ENCODE measurements around the gene SERPINE3. TPM values are rescaled to one million over a fixed set of nuclear protein-coding genes. Genes with fewer than 3 reads are reported as not detected.

The SERPINE3 gene
- total RNA-seq, 4 donors from 2014 or later, result not detected

DNA sequence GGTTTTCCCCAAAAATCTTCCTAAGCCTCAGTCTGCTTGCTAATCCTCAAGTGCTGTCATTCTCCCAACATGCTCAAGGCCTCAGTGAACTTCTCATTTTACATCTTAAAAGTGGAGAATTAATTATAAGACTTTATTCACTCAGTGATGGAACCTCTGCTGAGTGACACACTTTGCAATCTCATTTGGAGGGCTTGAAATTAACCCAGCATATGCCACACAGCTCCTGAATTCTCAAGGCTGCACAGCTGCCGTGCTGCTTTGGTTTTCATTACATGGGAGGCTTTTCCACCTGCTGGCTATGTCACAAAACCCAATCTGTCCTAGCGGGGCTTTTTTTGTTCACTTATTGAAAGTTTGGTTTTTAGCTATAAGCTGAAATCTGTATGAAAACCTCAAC lies 28.3 kb upstream of the SERPINE3 start:
- Histone ChIP-seq H3K36me3 (no peaks in the 10 kb centered on the region), H3K4me1 (peaks cover 0 to 5% (median 0%) of the 10 kb centered on the region in 4 donors), H3K9me3 (no peaks in the 10 kb centered on the region), H3K4me3 (no peak overlapping the region), H3K27me3 (no peaks in the 10 kb centered on the region), H3K27ac (replicated peaks in 1 of 4) (no peak overlapping the region)
- WGBS, result 92% methylated on average over 2 of the region's 2 CpGs
- intact Hi-C loops (cut with DNase I), result no loop called here
- no peak for DNase-seq (ENCODE audit: extremely low spot score)
- TF ChIP-seq POLR2A (IDR thresholded peaks at IDR 0.05; ENCODE audit: low read depth), result no peak
- TF ChIP-seq, protein P1, sequence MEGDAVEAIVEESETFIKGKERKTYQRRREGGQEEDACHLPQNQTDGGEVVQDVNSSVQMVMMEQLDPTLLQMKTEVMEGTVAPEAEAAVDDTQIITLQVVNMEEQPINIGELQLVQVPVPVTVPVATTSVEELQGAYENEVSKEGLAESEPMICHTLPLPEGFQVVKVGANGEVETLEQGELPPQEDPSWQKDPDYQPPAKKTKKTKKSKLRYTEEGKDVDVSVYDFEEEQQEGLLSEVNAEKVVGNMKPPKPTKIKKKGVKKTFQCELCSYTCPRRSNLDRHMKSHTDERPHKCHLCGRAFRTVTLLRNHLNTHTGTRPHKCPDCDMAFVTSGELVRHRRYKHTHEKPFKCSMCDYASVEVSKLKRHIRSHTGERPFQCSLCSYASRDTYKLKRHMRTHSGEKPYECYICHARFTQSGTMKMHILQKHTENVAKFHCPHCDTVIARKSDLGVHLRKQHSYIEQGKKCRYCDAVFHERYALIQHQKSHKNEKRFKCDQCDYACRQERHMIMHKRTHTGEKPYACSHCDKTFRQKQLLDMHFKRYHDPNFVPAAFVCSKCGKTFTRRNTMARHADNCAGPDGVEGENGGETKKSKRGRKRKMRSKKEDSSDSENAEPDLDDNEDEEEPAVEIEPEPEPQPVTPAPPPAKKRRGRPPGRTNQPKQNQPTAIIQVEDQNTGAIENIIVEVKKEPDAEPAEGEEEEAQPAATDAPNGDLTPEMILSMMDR (IDR thresholded peaks at IDR 0.05), result no peak
- TF ChIP-seq EP300 (IDR thresholded peaks at IDR 0.05), result no peak
- no peak for TF ChIP-seq POLR2AphosphoS5 (IDR thresholded peaks at IDR 0.05)

DNA sequence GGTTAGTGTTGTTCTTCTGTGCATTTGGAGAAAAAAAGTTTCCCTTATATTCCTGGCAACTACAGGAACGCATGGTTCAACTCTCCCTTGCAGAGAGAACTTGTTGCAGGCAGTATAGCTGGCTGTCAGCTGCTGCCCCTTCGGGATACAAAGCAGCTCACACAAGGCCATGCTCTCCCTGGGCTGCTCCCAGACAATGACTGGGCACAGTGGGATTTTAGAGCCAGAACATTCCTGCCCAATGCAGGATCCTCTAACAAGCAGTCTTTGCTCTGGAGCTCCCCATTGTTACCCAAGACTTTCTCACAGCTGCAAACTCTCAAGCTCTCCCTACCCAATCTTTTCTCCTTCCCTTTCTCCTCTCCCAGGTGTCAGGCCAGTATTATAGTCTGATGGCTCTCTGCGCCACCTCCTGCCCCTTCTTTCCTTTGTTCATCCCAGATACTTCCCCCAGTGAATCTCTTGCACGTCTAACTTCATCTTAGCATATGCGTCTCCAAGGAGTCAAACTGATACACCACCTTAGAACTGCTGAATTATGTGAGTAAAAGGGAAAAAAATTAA lies 27.5 kb upstream of the SERPINE3 start:
- DNase-seq (ENCODE audit: extremely low spot score), result no peak
- H3K4me3 ChIP-seq, result no peak overlapping the region
- H3K4me1 ChIP-seq, result peaks cover 0 to 5% (median 0%) of the 10 kb centered on the region in 4 donors
- no peaks in the 10 kb centered on the region for H3K27me3 ChIP-seq
- no peak overlapping the region for H3K27ac ChIP-seq (replicated peaks in 1 of 4)
- no peaks in the 10 kb centered on the region for H3K9me3 ChIP-seq
- TF ChIP-seq, protein P1 (IDR thresholded peaks at IDR 0.05), result no peak
- no peak for TF ChIP-seq POLR2A (IDR thresholded peaks at IDR 0.05; ENCODE audit: low read depth)
- TF ChIP-seq EP300 (IDR thresholded peaks at IDR 0.05), result no peak
- TF ChIP-seq POLR2AphosphoS5 (IDR thresholded peaks at IDR 0.05), result no peak
- intact Hi-C loops (cut with DNase I), result no loop called here
- no peaks in the 10 kb centered on the region for H3K36me3 ChIP-seq
- 95% methylated on average over 5 of the region's 5 CpGs for WGBS

DNA sequence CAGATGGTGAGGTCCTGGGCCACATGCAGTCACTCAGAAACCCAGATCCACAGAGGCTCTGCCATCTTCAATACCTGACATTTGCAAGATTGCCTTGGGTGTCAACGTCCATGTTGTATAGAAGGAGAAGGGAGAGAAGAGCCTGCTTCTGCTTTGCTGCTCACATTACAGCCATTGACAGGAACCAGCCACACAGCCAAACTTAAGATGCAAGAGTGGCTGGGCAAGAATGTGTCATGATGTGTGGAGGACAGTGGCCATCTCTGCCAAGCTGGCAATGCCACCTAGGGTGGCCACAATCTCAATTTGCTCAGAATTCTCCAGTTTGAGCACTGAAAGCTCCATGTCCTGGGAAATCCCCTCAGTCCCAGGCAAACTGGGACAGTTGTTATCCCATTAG lies 25.9 kb upstream of the SERPINE3 start:
- Histone ChIP-seq H3K4me3 (no peak overlapping the region), H3K9me3 (no peaks in the 10 kb centered on the region), H3K27me3 (no peaks in the 10 kb centered on the region), H3K27ac (replicated peaks in 1 of 4) (no peak overlapping the region), H3K4me1 (peaks cover 0 to 5% (median 0%) of the 10 kb centered on the region in 4 donors), H3K36me3 (no peaks in the 10 kb centered on the region)
- TF ChIP-seq POLR2AphosphoS5 (IDR thresholded peaks at IDR 0.05) (no peak), EP300 (IDR thresholded peaks at IDR 0.05) (no peak)
- WGBS, result 78% methylated on average over 1 of the region's 1 CpG
- intact Hi-C loops (cut with DNase I), result no loop called here
- DNase-seq (ENCODE audit: extremely low spot score), result no peak

DNA sequence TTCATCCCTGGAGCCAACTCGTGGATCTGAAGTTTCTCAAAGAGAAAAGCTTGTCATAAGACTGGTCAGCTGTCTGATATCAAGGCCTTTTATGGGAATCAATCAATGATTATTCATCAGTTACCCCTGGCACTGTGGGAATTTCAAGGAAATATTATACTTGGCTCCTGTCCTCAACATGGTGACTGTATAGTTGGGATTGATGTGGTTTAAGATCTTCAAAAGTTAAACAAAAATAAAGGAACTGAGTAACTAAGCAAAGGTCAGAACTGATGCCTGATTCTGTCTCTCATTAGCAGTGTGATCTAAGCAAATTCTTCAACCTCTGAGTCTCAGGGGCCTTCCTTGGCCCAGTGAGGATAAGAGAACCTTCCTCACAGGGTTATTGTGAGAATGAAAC lies 22.2 kb upstream of the SERPINE3 start:
- TF ChIP-seq POLR2AphosphoS5 (IDR thresholded peaks at IDR 0.05) (no peak), POLR2A (IDR thresholded peaks at IDR 0.05; ENCODE audit: low read depth) (no peak), EP300 (IDR thresholded peaks at IDR 0.05) (no peak)
- TF ChIP-seq, protein P1 (IDR thresholded peaks at IDR 0.05), result no peak
- Histone ChIP-seq H3K4me1 (peaks cover 0 to 11% (median 0%) of the 10 kb centered on the region in 4 donors), H3K27me3 (no peaks in the 10 kb centered on the region), H3K9me3 (no peaks in the 10 kb centered on the region), H3K36me3 (no peaks in the 10 kb centered on the region), H3K4me3 (no peak overlapping the region), H3K27ac (replicated peaks in 1 of 4) (no peak overlapping the region)
- DNase-seq (ENCODE audit: extremely low spot score), result no peak
- 82% methylated on average over 1 of the region's 1 CpG for WGBS
- intact Hi-C loops (cut with DNase I), result no loop called here

DNA sequence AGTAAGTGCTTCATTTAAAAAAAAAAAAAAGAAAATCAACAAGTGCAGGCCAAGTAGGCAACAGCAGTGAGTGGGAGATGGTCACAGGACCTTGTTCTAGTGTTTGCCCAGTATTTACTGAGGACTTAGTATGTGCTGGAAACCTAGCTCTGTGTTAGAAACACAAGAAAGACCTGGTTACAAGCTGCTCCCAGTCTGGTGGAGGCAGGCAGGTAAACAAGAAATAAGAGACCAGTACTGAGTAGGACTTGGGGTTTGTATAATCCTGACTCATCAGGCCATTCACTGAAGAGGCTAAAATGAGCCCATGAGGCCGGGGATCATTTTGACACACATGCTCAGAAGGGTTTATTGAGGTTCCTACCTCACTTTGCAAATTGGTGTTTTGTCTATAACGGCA lies 21.5 kb upstream of the SERPINE3 start:
- WGBS, result 100% methylated on average over 2 of the region's 2 CpGs

More for the DNA sequence above, 21.5 kb upstream of the SERPINE3 start:
- no peak for DNase-seq (ENCODE audit: extremely low spot score)
- H3K9me3 ChIP-seq, result no peaks in the 10 kb centered on the region
- H3K4me1 ChIP-seq, result peaks cover 0 to 11% (median 0%) of the 10 kb centered on the region in 4 donors
- TF ChIP-seq POLR2AphosphoS5 (IDR thresholded peaks at IDR 0.05) (no peak), EP300 (IDR thresholded peaks at IDR 0.05) (no peak), POLR2A (IDR thresholded peaks at IDR 0.05; ENCODE audit: low read depth) (no peak)
- TF ChIP-seq, protein P1 (IDR thresholded peaks at IDR 0.05), result no peak
- no peak overlapping the region for H3K4me3 ChIP-seq
- no peaks in the 10 kb centered on the region for H3K36me3 ChIP-seq
- H3K27ac ChIP-seq (replicated peaks in 1 of 4), result no peak overlapping the region
- intact Hi-C loops (cut with DNase I), result no loop called here
- H3K27me3 ChIP-seq, result no peaks in the 10 kb centered on the region

All from esophagus muscularis mucosa (tissue), 4 donors.